SU-DHL-6 (cell line): ENCODE results near the gene PSMD14.
"Not testable (repeated sequence)": the region's sequence is repeated elsewhere in the genome, so short reads cannot be mapped to it uniquely, and the experiment has no call there.

Source experiments
- H2AFZ ChIP-seq: fragments of 200-600 bp; sonication (generic); 2 replicates; pipeline ENCODE4 v1.6.1; 2014; ENCODE audit warnings: low read depth, mild to moderate bottlenecking, moderate library complexity, mixed read lengths, antibody characterized with exemption, low read length; ENCODE audit not compliant: severe bottlenecking
- H3F3A ChIP-seq: fragments of 200-600 bp; shearing (Covaris generic); 2 replicates; pipeline ENCODE4 v1.6.0; 2016; ENCODE audit warnings: antibody characterized with exemption, mild to moderate bottlenecking; ENCODE audit not compliant: insufficient read depth
- H3K27ac ChIP-seq: fragments of 200-600 bp; sonication (generic); 2 replicates; pipeline ENCODE4 v1.5.1; 2016; ENCODE audit warnings: low read depth, mild to moderate bottlenecking, low read length, moderate library complexity, mixed read lengths
- H3K27me3 ChIP-seq: fragments of 200-600 bp; sonication (generic), shearing (Covaris generic); 2 replicates; pipeline ENCODE4 v1.6.0; 2014; ENCODE audit warnings: mild to moderate bottlenecking, low read length
- H3K36me3 ChIP-seq: fragments of 200-600 bp; sonication (generic); 2 replicates; pipeline ENCODE4 v1.6.1; 2014; ENCODE audit warnings: mild to moderate bottlenecking, low read length, mixed read lengths
- H3K4me2 ChIP-seq: fragments of 300-600, 200-600 bp; shearing (Covaris generic), sonication (generic); 2 replicates; pipeline ENCODE4 v1.6.0; 2014; ENCODE audit warnings: low read length, low read depth, mild to moderate bottlenecking; ENCODE audit not compliant: poor library complexity, severe bottlenecking
- H3K4me3 ChIP-seq: fragments of 200-600 bp; sonication (generic); 2 replicates; pipeline ENCODE4 v1.5.1; 2014; ENCODE audit warnings: antibody characterized with exemption, low read length, mild to moderate bottlenecking, mixed read lengths; ENCODE audit not compliant: insufficient read depth, poor library complexity, severe bottlenecking
- H3K79me2 ChIP-seq: fragments of 200-600 bp; sonication (generic); 2 replicates; pipeline ENCODE4 v1.6.1; 2014; ENCODE audit warnings: mild to moderate bottlenecking, low read length, moderate library complexity; ENCODE audit not compliant: insufficient read depth
- H3K9ac ChIP-seq: fragments of 200-600 bp; sonication (generic); 2 replicates; pipeline ENCODE4 v1.7.0; 2014; ENCODE audit warnings: mild to moderate bottlenecking, low read length
- H3K9me2 ChIP-seq: fragments of 200-600 bp; sonication (generic); replicated peaks from 2 replicates; pipeline ENCODE4 v1.6.1; 2014; ENCODE audit warnings: low read length; ENCODE audit not compliant: insufficient read depth
- H3K9me3 ChIP-seq: fragments of 200-600 bp; sonication (generic); 2 replicates; pipeline ENCODE4 v1.6.1; 2014; ENCODE audit warnings: low read length, mixed read lengths; ENCODE audit not compliant: insufficient read depth
- H4K20me1 ChIP-seq: fragments of 200-600 bp; sonication (generic); 2 replicates; pipeline ENCODE4 v1.6.1; 2014; ENCODE audit warnings: low read depth, mild to moderate bottlenecking, antibody characterized with exemption, low read length, moderate library complexity, mixed read lengths
- EZH2phosphoT487 ChIP-seq: fragments of 200-600 bp; sonication (generic), shearing (Covaris generic); conservative IDR thresholded peaks from 2 replicates; pipeline ENCODE4 v1.6.1; 2018; ENCODE audit warnings: mild to moderate bottlenecking, antibody characterized with exemption, low read length, moderate library complexity, mixed read lengths
- TF ChIP-seq, protein P1 (sequence below): fragments of 200-600 bp; sonication (generic); IDR thresholded peaks from one replicate; pipeline ENCODE4 v1.5.1; 2017; ENCODE audit warnings: antibody characterized with exemption, mild to moderate bottlenecking, low read length, moderate library complexity; ENCODE audit not compliant: insufficient read depth, poor library complexity, severe bottlenecking

Gene PSMD14

DNA sequence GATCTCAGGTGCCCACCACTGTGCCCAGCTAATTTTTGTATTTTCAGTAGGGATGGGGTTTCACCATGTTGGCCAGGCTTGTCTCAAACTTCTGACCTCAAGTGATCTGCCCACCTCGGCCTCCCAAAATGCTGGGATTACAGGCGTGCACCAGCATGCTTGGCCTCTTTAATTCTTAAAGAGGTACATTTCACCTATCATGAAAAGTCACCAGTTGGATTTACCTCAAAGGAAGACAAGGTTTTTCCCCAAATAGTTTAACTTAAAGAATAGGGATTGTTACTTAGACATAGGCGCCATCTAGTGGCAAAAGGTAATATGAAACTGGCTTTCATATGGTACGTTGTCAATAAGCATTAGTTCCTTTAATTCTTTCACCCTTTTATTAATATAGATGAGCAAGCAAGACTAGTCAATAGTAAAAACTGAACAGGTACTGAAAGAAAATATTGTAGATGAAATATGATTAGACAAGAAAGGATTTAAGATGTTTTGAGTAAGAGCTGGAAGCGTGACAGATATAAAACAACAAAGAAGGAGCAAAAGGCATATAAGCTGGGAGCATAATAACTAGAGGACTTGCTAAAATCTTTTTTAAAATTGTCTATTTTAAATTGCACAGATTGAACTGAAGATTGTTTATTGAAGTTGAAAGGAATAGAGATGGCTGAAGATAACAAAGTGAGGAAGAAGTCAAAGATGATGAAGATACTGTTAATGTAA, 35.0 kb upstream of the PSMD14 start:
- Histone ChIP-seq H3K9ac (no peak overlapping the region), H2AFZ (no peak overlapping the region), H3K4me3 (no peak overlapping the region), H3K27ac (no peak overlapping the region), H3K9me3 (no peaks in the 10 kb centered on the region), H4K20me1 (no peaks in the 10 kb centered on the region), H3K27me3 (no peaks in the 10 kb centered on the region), H3K36me3 (no peaks in the 10 kb centered on the region), H3K4me2 (no peak overlapping the region), H3F3A (no peaks in the 10 kb centered on the region), H3K9me2 (no peaks in the 10 kb centered on the region), H3K79me2 (no peaks in the 10 kb centered on the region)
- TF ChIP-seq EZH2phosphoT487: no peak
- TF ChIP-seq, protein P1, sequence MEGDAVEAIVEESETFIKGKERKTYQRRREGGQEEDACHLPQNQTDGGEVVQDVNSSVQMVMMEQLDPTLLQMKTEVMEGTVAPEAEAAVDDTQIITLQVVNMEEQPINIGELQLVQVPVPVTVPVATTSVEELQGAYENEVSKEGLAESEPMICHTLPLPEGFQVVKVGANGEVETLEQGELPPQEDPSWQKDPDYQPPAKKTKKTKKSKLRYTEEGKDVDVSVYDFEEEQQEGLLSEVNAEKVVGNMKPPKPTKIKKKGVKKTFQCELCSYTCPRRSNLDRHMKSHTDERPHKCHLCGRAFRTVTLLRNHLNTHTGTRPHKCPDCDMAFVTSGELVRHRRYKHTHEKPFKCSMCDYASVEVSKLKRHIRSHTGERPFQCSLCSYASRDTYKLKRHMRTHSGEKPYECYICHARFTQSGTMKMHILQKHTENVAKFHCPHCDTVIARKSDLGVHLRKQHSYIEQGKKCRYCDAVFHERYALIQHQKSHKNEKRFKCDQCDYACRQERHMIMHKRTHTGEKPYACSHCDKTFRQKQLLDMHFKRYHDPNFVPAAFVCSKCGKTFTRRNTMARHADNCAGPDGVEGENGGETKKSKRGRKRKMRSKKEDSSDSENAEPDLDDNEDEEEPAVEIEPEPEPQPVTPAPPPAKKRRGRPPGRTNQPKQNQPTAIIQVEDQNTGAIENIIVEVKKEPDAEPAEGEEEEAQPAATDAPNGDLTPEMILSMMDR: peak; percentile 73

DNA sequence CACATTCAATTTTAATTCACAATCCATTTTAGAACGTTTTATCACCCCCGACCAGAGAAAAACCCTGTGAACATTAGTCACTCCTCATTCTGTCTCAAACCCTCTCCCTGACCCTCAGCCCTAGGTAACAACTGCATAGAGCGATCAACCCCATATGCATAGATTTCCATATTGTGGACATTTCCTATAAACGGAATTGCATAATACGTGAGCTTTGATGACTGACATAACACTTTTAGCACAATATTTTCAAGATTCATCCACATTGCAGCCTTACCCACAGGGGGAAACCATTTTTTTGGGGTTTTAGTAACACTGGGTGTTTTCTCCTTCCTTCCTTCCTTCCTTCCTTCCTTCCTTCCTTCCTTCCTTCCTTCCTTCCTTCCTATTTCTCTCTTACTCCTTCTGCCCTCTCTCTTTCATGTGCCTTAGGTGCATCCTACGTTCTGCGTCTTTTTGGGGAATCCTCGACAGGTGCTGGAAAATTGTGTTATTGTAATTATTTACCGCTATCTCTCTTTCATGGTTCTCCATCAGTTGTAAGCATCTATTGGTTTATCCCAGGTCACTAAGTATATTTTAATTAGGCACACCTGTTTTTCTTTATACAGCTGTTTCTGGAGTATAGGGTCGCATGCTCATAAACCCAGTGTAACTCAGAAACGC, 29.5 kb upstream of the PSMD14 start:
- H3K4me3 ChIP-seq, H3K9ac ChIP-seq, H3K9me3 ChIP-seq, H3K9me2 ChIP-seq, H3F3A ChIP-seq, H3K27ac ChIP-seq, H3K79me2 ChIP-seq, H3K27me3 ChIP-seq, H4K20me1 ChIP-seq, H2AFZ ChIP-seq, H3K36me3 ChIP-seq, H3K4me2 ChIP-seq: not testable (repeated sequence)

DNA sequence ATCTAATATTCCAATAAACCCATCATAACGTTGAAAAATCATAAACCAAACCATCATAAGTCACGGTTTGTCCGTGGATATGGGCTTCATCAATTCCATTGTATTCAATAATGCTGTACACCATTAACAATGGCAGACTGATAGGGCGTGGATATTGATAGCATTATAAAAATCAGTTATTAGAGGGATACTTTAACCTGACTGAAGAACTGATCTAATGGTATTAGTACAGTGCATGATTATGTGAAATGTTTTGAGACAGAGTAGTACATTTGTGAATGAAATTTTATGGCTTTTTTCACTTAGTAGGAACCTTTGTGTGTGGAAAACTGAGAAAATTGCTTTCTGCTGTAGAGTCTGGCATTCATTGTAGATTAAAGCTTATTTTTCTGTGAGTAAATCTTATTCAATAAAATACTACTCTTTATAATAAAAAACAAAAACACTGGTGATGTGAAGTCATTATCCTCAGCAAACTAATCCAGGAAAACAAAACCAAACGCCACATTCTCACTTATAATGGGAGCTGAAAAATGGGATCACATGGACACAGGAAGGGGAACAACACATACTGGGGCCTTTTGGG, 28.9 kb upstream of the PSMD14 start:
- H2AFZ ChIP-seq, H3K4me3 ChIP-seq: not testable (repeated sequence)

DNA sequence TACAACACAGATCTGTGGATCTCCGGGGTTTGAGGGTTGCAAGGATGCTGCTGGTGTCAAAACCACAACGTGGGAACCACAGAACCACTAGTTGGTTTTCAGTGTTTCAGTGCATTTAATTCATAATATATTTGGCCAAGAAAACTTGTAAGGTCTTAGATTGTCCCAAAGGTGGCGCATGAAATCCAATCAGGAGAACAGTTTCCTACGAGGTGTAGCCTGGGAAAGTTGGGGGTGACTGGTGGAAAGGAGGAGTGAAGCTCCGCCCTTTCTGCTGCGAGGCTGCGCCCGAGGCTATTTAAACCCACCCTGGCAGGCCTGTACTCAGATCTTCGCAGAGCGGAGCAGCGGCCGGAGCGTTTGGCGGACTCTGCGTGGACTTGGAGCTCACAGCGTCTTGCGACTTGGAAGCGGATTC, 27.3 kb upstream of the PSMD14 start:
- H3K4me2 ChIP-seq: not testable (repeated sequence)

More for the DNA sequence above, 28.9 kb upstream of the PSMD14 start:
- not testable (repeated sequence) for H3F3A ChIP-seq, H4K20me1 ChIP-seq, H3K9ac ChIP-seq, H3K79me2 ChIP-seq, H3K9me2 ChIP-seq, H3K4me2 ChIP-seq, H3K36me3 ChIP-seq, H3K27ac ChIP-seq, H3K27me3 ChIP-seq, H3K9me3 ChIP-seq

DNA sequence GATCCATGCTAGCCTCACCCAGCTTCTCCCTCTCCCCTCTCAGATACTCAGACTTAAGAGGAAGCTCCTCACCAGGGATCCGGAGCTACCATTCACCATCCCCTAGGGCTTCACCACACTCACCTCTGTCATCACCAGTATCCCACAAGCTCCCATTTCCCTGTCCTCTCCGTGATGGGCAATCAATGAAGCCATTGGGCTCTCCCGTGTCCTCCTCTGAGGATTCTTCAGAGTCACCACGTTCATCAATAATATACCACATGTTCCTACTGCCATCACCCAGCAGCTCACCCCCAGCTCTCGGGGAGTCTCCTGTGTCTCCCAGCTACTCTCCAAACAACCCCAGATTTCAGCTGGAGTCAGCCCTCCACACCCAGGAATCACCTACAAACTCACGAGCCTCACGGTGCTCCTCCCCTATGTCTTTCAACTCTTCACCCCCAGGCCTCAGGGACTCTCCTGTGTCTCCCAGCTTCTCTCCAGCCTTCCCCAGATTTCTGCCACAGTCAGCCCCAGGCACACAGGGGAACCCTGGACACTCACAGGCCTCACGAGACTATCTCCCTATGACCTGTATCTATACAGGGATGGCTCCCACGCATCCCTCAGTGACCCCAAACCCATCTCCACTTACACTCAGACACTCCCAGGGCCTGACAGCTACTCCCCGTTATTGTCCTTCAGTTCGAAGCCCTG, 26.5 kb upstream of the PSMD14 start:
- H3K9ac ChIP-seq, H3K27ac ChIP-seq, H3K4me2 ChIP-seq, H3K9me2 ChIP-seq, H3K4me3 ChIP-seq, H3K36me3 ChIP-seq, H3K27me3 ChIP-seq, H2AFZ ChIP-seq, H4K20me1 ChIP-seq, H3K9me3 ChIP-seq, H3K79me2 ChIP-seq, H3F3A ChIP-seq: not testable (repeated sequence)

More for the DNA sequence above, 27.3 kb upstream of the PSMD14 start:
- H3K27ac ChIP-seq, H3K36me3 ChIP-seq, H3K79me2 ChIP-seq, H2AFZ ChIP-seq, H3K27me3 ChIP-seq, H3K9me3 ChIP-seq, H3F3A ChIP-seq, H3K9ac ChIP-seq, H3K9me2 ChIP-seq, H3K4me3 ChIP-seq, H4K20me1 ChIP-seq: not testable (repeated sequence)

DNA sequence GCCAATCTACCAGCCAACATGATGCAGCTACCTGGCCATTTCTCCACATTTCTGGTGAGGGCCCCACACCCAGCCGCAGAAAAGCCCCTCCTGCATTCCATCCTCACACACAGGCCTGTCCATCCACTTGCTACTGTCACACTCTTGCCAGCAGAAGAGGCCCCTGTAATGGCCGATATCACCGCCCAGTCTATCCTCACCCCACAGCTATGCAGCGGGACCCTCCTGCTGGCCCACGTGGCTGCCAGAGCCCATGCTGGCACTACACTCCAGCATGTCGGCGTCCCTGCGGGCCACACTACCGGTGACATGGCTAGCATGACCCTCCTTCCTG, 25.9 kb upstream of the PSMD14 start:
- not testable (repeated sequence) for H3K79me2 ChIP-seq, H3K27me3 ChIP-seq, H3F3A ChIP-seq, H3K4me2 ChIP-seq, H3K9me2 ChIP-seq, H3K4me3 ChIP-seq, H4K20me1 ChIP-seq, H2AFZ ChIP-seq, H3K27ac ChIP-seq, H3K9ac ChIP-seq, H3K36me3 ChIP-seq, H3K9me3 ChIP-seq
